Mammary epithelial cell (primary cell): Measurements from ENCODE around the gene RASEF.

Experiments used
- EZH2 ChIP-seq: IDR thresholded peaks from 2 replicates; pipeline ENCODE4 v1.6.1; 2012; ENCODE audit warnings: low read length, inconsistent platforms, borderline replicate concordance
- TF ChIP-seq, protein P1 (sequence below), 2 donors: IDR thresholded peaks in 1 of 2; conservative IDR thresholded peaks in 1 of 2; 2 replicates each; pipeline ENCODE4 v1.5.1; 2011 to 2012; ENCODE audit warnings: inconsistent platforms in 2 of 2, low read length in 2 of 2, mild to moderate bottlenecking in 2 of 2, control low read depth in 1 of 2, low read depth in 1 of 2; ENCODE audit not compliant: insufficient read depth in 1 of 2; ENCODE audit errors: extremely low read depth in 1 of 2

DNA sequence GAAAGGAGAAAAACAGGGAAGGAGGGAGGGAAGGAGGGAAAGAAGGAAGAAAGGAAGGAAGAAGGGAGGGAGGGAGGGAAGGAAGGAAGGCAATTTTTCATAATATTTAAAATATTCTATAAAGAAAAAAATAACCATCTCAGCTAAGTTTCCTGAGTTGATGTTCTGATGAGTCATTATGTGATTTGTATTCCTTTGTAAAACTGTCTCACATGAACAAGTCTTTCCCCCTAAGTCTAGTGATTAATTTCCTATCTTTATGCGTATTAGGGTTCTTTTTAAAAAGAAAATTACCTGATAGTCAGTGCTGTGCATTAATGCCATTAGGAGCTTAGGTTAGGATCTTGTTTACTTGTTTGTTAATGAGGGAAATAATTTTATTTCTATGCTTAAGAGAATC lies 94.1 kb downstream of the RASEF start:
- TF ChIP-seq, protein P1, sequence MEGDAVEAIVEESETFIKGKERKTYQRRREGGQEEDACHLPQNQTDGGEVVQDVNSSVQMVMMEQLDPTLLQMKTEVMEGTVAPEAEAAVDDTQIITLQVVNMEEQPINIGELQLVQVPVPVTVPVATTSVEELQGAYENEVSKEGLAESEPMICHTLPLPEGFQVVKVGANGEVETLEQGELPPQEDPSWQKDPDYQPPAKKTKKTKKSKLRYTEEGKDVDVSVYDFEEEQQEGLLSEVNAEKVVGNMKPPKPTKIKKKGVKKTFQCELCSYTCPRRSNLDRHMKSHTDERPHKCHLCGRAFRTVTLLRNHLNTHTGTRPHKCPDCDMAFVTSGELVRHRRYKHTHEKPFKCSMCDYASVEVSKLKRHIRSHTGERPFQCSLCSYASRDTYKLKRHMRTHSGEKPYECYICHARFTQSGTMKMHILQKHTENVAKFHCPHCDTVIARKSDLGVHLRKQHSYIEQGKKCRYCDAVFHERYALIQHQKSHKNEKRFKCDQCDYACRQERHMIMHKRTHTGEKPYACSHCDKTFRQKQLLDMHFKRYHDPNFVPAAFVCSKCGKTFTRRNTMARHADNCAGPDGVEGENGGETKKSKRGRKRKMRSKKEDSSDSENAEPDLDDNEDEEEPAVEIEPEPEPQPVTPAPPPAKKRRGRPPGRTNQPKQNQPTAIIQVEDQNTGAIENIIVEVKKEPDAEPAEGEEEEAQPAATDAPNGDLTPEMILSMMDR (conservative IDR thresholded peaks at IDR 0.05 in 1 of 2, IDR thresholded peaks at IDR 0.05 in 1 of 2; ENCODE audit: extremely low read depth in 1 of 2, insufficient read depth in 1 of 2, low read depth in 1 of 2, low read length in 2 of 2): no peak
- TF ChIP-seq EZH2: no peak
